HEK293T (cell line): Measurements from ENCODE around the gene ACTN2.
A peak's percentile ranks its signal among the peaks of the same experiment; 100 is the strongest.

Source experiments
- CTCF ChIA-PET: fragments of 350-600 bp; formaldehyde crosslinking; extraction: SDS; loops from one replicate; lab custom pipeline; 2021; ENCODE audit warnings: antibody characterized with exemption, inconsistent platforms; lab: Yijun Ruan, JAX
- POLR2A ChIA-PET: fragments of 350-600 bp; formaldehyde crosslinking; extraction: SDS; loops from one replicate; lab custom pipeline; 2020; ENCODE audit warnings: antibody characterized with exemption, inconsistent platforms; lab: Yijun Ruan, JAX
- DNase-seq: peaks from one replicate; pipeline ENCODE4 v3.0.0; 2012; ENCODE audit warnings: mixed read lengths; ENCODE audit errors: extremely low spot score
- ARNT ChIP-seq: fragments of 450-650 bp; IDR thresholded peaks from 2 replicates; pipeline ENCODE4 v1.6.1; 2017; ENCODE audit warnings: mild to moderate bottlenecking
- BHLHE40 ChIP-seq: fragments of 450-650 bp; IDR thresholded peaks from 2 replicates; pipeline ENCODE4 v1.6.1; 2016; ENCODE audit warnings: mild to moderate bottlenecking, moderate library complexity, borderline replicate concordance
- CTBP1 ChIP-seq: fragments of 450-650 bp; IDR thresholded peaks from 2 replicates; pipeline ENCODE4 v1.6.1; 2016; ENCODE audit warnings: borderline replicate concordance
- ELF4 ChIP-seq: fragments of 450-650 bp; IDR thresholded peaks from 2 replicates; pipeline ENCODE4 v1.6.1; 2017; ENCODE audit warnings: antibody characterized with exemption
- FOXA1 ChIP-seq: fragments of 450-650 bp; IDR thresholded peaks from 2 replicates; pipeline ENCODE4 v1.6.1; 2016; ENCODE audit warnings: mild to moderate bottlenecking
- FOXK2 ChIP-seq: fragments of 450-650 bp; IDR thresholded peaks from 2 replicates; pipeline ENCODE4 v1.6.1; 2016; ENCODE audit warnings: mild to moderate bottlenecking
- FOXM1 ChIP-seq: fragments of 450-650 bp; IDR thresholded peaks from 2 replicates; pipeline ENCODE4 v1.6.1; 2017; ENCODE audit warnings: mild to moderate bottlenecking, borderline replicate concordance
- HDGF ChIP-seq: fragments of 450-650 bp; IDR thresholded peaks from 2 replicates; pipeline ENCODE4 v1.6.1; 2017; ENCODE audit warnings: antibody characterized with exemption, borderline replicate concordance
- L3MBTL2 ChIP-seq: fragments of 450-650 bp; conservative IDR thresholded peaks from 2 replicates; pipeline ENCODE4 v1.6.1; 2016; ENCODE audit warnings: mild to moderate bottlenecking
- LEF1 ChIP-seq: fragments of 450-650 bp; IDR thresholded peaks from 2 replicates; pipeline ENCODE4 v1.6.1; 2017; ENCODE audit warnings: mild to moderate bottlenecking, borderline replicate concordance
- NFRKB ChIP-seq: fragments of 450-650 bp; IDR thresholded peaks from 2 replicates; pipeline ENCODE4 v1.6.1; 2016; ENCODE audit warnings: mild to moderate bottlenecking, moderate library complexity
- SUZ12 ChIP-seq: fragments of 450-650 bp; IDR thresholded peaks from 2 replicates; pipeline ENCODE4 v1.6.1; 2016; ENCODE audit warnings: mild to moderate bottlenecking
- TARDBP ChIP-seq: fragments of 450-650 bp; IDR thresholded peaks from 2 replicates; pipeline ENCODE4 v1.6.1; 2016
- ZNF384 ChIP-seq: fragments of 450-650 bp; IDR thresholded peaks from 2 replicates; pipeline ENCODE4 v1.6.1; 2016
- TF ChIP-seq, protein P1 (sequence below): fragments of 450-650 bp; IDR thresholded peaks from 2 replicates; pipeline ENCODE4 v1.6.1; 2016

Gene ACTN2

DNA sequence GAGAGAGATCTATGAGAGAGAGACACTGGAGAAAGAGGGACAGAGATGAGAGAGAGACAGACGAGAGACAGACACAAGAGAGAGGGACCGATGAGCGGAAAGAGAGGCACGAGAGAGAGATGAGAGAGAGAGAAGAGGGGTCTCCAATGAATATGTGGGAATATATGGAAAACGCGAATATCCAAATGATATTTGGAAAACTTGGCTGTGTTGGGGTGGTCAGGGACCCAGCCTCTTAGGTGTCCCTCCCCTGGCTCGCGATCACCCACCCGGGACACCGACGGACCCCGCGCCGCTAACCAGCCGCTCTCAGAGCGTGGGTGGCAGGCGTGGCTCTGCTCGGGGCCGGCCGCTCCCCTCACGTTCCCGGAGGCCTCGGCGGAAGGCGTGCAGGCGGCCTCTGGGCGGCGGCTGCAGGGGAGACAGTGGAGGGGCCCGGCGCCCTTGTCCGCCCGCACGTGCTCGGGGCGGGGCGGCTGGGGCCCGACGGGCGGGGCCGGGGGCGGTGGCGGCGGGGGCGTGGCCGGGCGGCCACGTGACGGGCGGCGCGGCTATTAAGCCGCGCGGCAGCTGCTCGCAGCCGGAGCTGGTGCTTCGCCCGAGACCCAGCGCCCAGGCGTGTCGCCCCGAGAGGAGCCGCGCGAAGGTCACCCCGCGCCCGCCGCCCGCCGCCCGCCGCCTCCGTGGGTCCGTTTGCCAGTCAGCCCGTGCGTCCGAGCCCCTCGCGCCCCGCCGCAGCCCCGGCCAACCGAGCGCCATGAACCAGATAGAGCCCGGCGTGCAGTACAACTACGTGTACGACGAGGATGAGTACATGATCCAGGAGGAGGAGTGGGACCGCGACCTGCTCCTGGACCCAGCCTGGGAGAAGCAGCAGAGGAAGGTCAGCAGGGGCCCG, at the start of gene ACTN2:
Gene ACTN2, plus strand, starts transcription at position 583 of the 898 bp plus-strand sequence. Its CDS starts 175 bp downstream, at position 758.
- POLR2A ChIA-PET, result interaction anchor here (0.6 to 2.3 kb wide), 6 partner anchors 9 to 109 kb away, joined by 3 to 12 read pairs (median 5); partner anchors contain the start of genes HEATR1 and MTR
- peak; percentile 93 for DNase-seq
- TF ChIP-seq L3MBTL2, result peak; percentile 97
- no peak for TF ChIP-seq HDGF
- TF ChIP-seq CTBP1, result no peak
- TF ChIP-seq ARNT, result 0 out of 2 replicates have a peak, but pooled peaks have one; percentile 32
- TF ChIP-seq FOXM1, result 0 out of 2 replicates have a peak, but pooled peaks have one; percentile 28
- CTCF ChIA-PET, result interaction anchor here (0.6 kb wide), 1 partner anchor 1794 kb away, joined by 3 read pairs; no protein-coding TSS in a partner anchor

DNA sequence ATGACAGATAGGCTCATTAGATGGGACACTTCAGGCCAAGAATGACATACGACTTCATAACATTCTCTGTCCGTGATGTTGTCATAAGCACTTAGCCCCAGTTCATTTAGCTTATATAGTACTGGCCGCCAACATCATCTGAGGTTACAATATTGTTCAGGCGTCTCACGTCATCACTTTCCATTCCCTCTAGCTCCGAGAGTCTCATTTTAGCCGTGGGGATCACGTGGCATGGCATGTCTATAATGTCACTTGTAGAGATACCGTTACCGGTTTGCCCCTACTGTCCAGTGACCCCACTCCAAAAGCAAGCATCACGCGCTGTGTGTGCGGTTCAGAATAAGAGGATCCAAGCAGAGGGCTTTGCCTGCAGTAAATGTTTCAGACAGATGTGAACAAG, 47.4 kb upstream of the ACTN2 start:
- ChIA-PET POLR2A (interaction anchor here (3.2 kb wide), 1 partner anchor 34 kb away, joined by 12 read pairs; the partner anchor contains the start of gene HEATR1), CTCF (no interaction called here)
- DNase-seq, result no peak
- TF ChIP-seq, protein P1, sequence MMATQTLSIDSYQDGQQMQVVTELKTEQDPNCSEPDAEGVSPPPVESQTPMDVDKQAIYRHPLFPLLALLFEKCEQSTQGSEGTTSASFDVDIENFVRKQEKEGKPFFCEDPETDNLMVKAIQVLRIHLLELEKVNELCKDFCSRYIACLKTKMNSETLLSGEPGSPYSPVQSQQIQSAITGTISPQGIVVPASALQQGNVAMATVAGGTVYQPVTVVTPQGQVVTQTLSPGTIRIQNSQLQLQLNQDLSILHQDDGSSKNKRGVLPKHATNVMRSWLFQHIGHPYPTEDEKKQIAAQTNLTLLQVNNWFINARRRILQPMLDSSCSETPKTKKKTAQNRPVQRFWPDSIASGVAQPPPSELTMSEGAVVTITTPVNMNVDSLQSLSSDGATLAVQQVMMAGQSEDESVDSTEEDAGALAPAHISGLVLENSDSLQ, result no peak
- TF ChIP-seq ARNT (no peak), FOXM1 (no peak), BHLHE40 (no peak), SUZ12 (no peak), FOXA1 (no peak)

DNA sequence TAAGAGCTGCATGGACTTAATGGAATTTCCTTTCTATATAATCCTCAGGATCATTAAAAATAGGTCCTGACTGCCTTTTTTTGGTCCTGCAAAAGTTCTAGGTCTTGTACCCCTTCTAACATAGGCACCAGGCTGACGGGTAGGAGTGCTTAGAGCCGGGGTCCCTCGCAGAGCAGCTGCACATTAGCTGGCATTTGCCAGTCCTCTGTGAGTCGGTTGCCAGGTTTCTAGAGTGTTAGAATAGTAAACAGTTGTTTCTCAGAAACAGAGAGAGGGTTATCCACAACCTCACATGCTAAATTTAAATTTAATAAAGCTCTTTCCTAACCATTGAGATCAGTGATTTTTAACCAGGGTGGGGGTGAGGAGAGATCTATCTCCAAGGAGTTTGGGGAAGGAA, 46.6 kb upstream of the ACTN2 start:
- DNase-seq, result no peak
- POLR2A ChIA-PET, result interaction anchor here (0.9 to 3.2 kb wide), 2 partner anchors 9 to 35 kb away, joined by 6 to 12 read pairs; partner anchors contain the start of gene HEATR1
- CTCF ChIA-PET, result no interaction called here
- no peak for TF ChIP-seq FOXA1
- TF ChIP-seq FOXK2, result no peak
- TF ChIP-seq SUZ12, result no peak

DNA sequence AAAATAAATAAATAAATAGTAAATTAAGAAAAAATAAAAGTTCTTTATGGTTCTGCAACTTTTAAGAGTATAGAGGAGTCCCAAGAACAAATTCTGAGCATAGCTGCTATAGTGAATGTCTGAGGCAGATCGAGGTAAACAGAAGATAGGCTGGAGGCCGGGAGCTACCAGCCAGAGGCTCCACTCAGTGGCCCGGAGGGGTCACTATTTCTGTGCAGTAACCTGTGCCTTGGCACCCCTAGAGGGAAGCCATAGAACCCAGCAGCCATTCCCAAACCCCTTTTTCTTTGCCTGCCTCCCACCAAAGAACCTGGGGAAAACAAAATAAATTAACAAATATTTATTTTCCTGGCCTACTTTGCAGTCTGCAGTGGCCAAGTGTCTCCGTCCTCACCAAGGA, 43.5 kb upstream of the ACTN2 start:
- CTCF ChIA-PET, result interaction anchor here (0.5 kb wide), 1 partner anchor 149 kb away, joined by 4 read pairs; no protein-coding TSS in a partner anchor
- no peak for DNase-seq
- no peak for TF ChIP-seq BHLHE40
- TF ChIP-seq L3MBTL2, result no peak
- no peak for TF ChIP-seq ELF4
- TF ChIP-seq ZNF384, result no peak
- no peak for TF ChIP-seq CTBP1
- TF ChIP-seq FOXA1, result no peak
- TF ChIP-seq, protein P1, result no peak
- TF ChIP-seq HDGF, result no peak
- TF ChIP-seq FOXM1, result no peak
- no peak for TF ChIP-seq LEF1
- no peak for TF ChIP-seq NFRKB
- POLR2A ChIA-PET, result no interaction called here

DNA sequence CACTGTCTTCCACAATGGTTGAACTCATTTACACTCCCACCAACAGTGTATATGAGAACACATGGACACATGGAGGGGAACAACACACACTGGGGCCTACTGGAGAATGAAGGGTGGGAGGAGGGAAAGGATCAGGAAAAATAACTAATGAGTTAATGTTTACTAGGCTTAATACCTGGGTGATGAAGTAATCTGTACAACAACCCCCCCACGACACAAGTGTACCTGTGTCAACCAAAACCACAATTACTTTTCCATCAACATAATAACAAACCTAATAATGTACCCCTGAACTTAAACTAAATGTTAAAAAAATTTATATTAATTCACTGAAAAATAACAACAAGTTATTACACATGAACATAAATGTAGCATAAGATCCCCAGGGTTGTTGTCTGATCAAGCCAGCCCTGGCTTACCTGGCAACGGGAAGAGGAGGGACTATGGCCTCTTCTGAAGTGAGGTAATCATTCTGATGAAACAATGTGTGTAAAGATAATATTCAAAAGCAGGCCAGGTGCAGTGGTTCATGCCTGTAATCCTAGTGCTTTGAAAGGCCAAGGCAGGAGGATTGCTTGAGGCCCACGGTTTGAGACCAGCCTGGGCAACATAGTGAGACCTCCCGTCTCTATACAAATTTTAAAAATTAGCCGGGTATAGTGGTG, 41.2 kb upstream of the ACTN2 start:
- no peak for TF ChIP-seq SUZ12
- no peak for TF ChIP-seq ZNF384
- TF ChIP-seq TARDBP, result no peak
- TF ChIP-seq BHLHE40, result no peak
- no peak for TF ChIP-seq HDGF
- no peak for TF ChIP-seq FOXA1
- no peak for TF ChIP-seq ELF4
- TF ChIP-seq FOXM1, result no peak
- no peak for TF ChIP-seq CTBP1
- TF ChIP-seq LEF1, result no peak
- TF ChIP-seq, protein P1, result no peak
- no peak for TF ChIP-seq FOXK2
- no peak for TF ChIP-seq NFRKB
- ChIA-PET CTCF (no interaction called here), POLR2A (no interaction called here)
- no peak for DNase-seq

DNA sequence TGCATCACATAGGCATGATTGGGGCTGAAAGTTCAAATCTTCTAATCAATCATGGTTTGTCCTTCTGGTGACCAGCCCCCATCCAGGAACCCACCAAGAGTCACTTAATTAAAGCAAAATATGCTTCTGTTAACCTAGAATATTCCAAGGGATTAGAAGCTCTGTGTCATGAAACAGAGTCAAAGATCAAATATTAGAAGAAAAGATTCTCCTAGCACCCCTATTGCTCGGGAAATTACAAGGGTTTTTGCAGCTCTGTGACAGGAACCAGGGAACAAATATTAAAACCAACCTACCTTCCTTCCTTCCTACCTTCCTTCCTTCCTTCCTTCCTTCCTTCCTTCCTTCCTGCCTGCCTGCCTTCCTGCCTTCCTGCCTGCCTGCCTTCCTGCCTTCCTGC, 31.8 kb upstream of the ACTN2 start:
- ChIA-PET CTCF (interaction anchor here (0.7 kb wide), 1 partner anchor 46 kb away, joined by 3 read pairs; no protein-coding TSS in a partner anchor), POLR2A (no interaction called here)
- no peak for DNase-seq
- TF ChIP-seq ZNF384 (no peak), TARDBP (no peak), FOXA1 (no peak)
